GM15510 (cell line): ENCODE measurements around the gene AKT3.

ENCODE experiments used
- POLR2A ChIP-seq: IDR thresholded peaks from 3 replicates; pipeline ENCODE4 v1.6.1; 2011; ENCODE audit warnings: borderline replicate concordance; ENCODE audit not compliant: insufficient read length; ENCODE audit errors: extremely low read depth

The AKT3 gene

GRCh38 chr1:243845888-243846287 is 4.2 kb downstream of the AKT3 start:
- TF ChIP-seq POLR2A: no peak

GRCh38 chr1:243844186-243844585 is 5.9 kb downstream of the AKT3 start:
- TF ChIP-seq POLR2A: no peak

- TF ChIP-seq POLR2A: no peak
These were observed 7.0 kb downstream of the AKT3 start for GRCh38 chr1:243842978-243843511.

- no peak for TF ChIP-seq POLR2A
These were observed 7.9 kb downstream of the AKT3 start for GRCh38 chr1:243842161-243842560.

- TF ChIP-seq POLR2A: no peak
These were observed 8.5 kb downstream of the AKT3 start for GRCh38 chr1:243841507-243841906.

- no peak for TF ChIP-seq POLR2A
These were observed 12.0 kb downstream of the AKT3 start for GRCh38 chr1:243837907-243838535.

- no peak for TF ChIP-seq POLR2A
These were observed 15.9 kb downstream of the AKT3 start for GRCh38 chr1:243834130-243834529.

- no peak for TF ChIP-seq POLR2A
These were observed 18.6 kb downstream of the AKT3 start for GRCh38 chr1:243831463-243831862.

- no peak for TF ChIP-seq POLR2A
These were observed 22.8 kb downstream of the AKT3 start for GRCh38 chr1:243827206-243827605.

- TF ChIP-seq POLR2A: no peak
These were observed 28.8 kb downstream of the AKT3 start for GRCh38 chr1:243821177-243821680.

- no peak for TF ChIP-seq POLR2A
These were observed 30.6 kb downstream of the AKT3 start for GRCh38 chr1:243819438-243819839.

GRCh38 chr1:243818978-243819377 is 31.1 kb downstream of the AKT3 start:
- no peak for TF ChIP-seq POLR2A

GRCh38 chr1:243814718-243815117 is 35.3 kb downstream of the AKT3 start:
- no peak for TF ChIP-seq POLR2A

GRCh38 chr1:243806310-243806709 is 43.7 kb downstream of the AKT3 start:
- no peak for TF ChIP-seq POLR2A

- no peak for TF ChIP-seq POLR2A
These were observed 47.3 kb downstream of the AKT3 start for GRCh38 chr1:243802736-243803135.

- no peak for TF ChIP-seq POLR2A
These were observed 48.7 kb downstream of the AKT3 start for GRCh38 chr1:243801378-243801777.
